HEK293 (cell line): Measurements from ENCODE around the gene MMP25.
A peak's percentile ranks its signal among the peaks of the same experiment; 100 is the strongest.

Experiments used
- BCL11B ChIP-seq: fragments of 450-650 bp; formaldehyde crosslinking; IDR thresholded peaks from 2 replicates; pipeline ENCODE4 v1.5.1; 2016; ENCODE audit warnings: low read depth, missing biosample characterization, missing genetic modification characterization
- GLI2 ChIP-seq: fragments of 450-650 bp; formaldehyde crosslinking; IDR thresholded peaks from 2 replicates; pipeline ENCODE4; 2017; ENCODE audit warnings: missing biosample characterization, missing genetic modification characterization, low read depth, borderline replicate concordance
- GLIS2 ChIP-seq: fragments of 450-650 bp; formaldehyde crosslinking; IDR thresholded peaks from 2 replicates; pipeline ENCODE4 v1.5.1; 2016; ENCODE audit warnings: missing biosample characterization, missing genetic modification characterization
- PBX3 ChIP-seq: sonication (generic); formaldehyde crosslinking; IDR thresholded peaks from 2 replicates; pipeline ENCODE4 v1.8.1; 2022; ENCODE audit warnings: mild to moderate bottlenecking, moderate library complexity, missing genetic modification reagents
- SCRT1 ChIP-seq: fragments of 450-650 bp; formaldehyde crosslinking; IDR thresholded peaks from 2 replicates; pipeline ENCODE4 v1.5.1; 2016; ENCODE audit warnings: missing biosample characterization, missing genetic modification characterization, borderline replicate concordance
- ZBTB11 ChIP-seq: fragments of 450-650 bp; formaldehyde crosslinking; conservative IDR thresholded peaks from 2 replicates; pipeline ENCODE4 v1.5.1; 2016; ENCODE audit warnings: low read depth, missing biosample characterization, missing genetic modification characterization
- ZBTB17 ChIP-seq: fragments of 450-650 bp; formaldehyde crosslinking; IDR thresholded peaks from 2 replicates; pipeline ENCODE4 v1.5.1; 2016; ENCODE audit warnings: missing biosample characterization, missing genetic modification characterization
- ZFHX2 ChIP-seq: fragments of 450-650 bp; formaldehyde crosslinking; conservative IDR thresholded peaks from 2 replicates; pipeline ENCODE4 v1.5.1; 2016; ENCODE audit warnings: missing biosample characterization, missing genetic modification characterization
- ZNF18 ChIP-seq: fragments of 450-650 bp; formaldehyde crosslinking; IDR thresholded peaks from 2 replicates; pipeline ENCODE4 v1.5.1; 2016; ENCODE audit warnings: missing biosample characterization, missing genetic modification characterization
- ZNF184 ChIP-seq: fragments of 450-650 bp; IDR thresholded peaks from 2 replicates; pipeline ENCODE4 v1.5.1; 2018; ENCODE audit warnings: missing biosample characterization, mild to moderate bottlenecking, missing genetic modification characterization
- ZNF239 ChIP-seq: fragments of 450-650 bp; formaldehyde crosslinking; IDR thresholded peaks from 2 replicates; pipeline ENCODE4 v1.5.1; 2016; ENCODE audit warnings: missing biosample characterization, missing genetic modification characterization
- ZNF311 ChIP-seq: fragments of 450-650 bp; formaldehyde crosslinking; IDR thresholded peaks from 2 replicates; pipeline ENCODE4 v1.5.1; 2017; ENCODE audit warnings: missing biosample characterization, missing genetic modification characterization, borderline replicate concordance
- ZNF416 ChIP-seq: fragments of 450-650 bp; formaldehyde crosslinking; IDR thresholded peaks from 2 replicates; pipeline ENCODE4 v1.5.1; 2016; ENCODE audit warnings: missing biosample characterization, missing genetic modification characterization
- ZNF544 ChIP-seq: fragments of 450-650 bp; formaldehyde crosslinking; IDR thresholded peaks from 2 replicates; pipeline ENCODE4 v1.5.0; 2017; ENCODE audit warnings: missing biosample characterization, missing genetic modification characterization
- ZNF549 ChIP-seq: fragments of 450-650 bp; IDR thresholded peaks from 2 replicates; pipeline ENCODE4 v1.5.1; 2018; ENCODE audit warnings: missing biosample characterization, missing genetic modification characterization, mild to moderate bottlenecking, inconsistent platforms, moderate library complexity
- ZNF610 ChIP-seq: fragments of 450-650 bp; formaldehyde crosslinking; IDR thresholded peaks from 2 replicates; pipeline ENCODE4 v1.5.1; 2016; ENCODE audit warnings: missing biosample characterization, missing genetic modification characterization, borderline replicate concordance
- ZNF621 ChIP-seq: fragments of 450-650 bp; formaldehyde crosslinking; IDR thresholded peaks from 2 replicates; pipeline ENCODE4 v1.5.1; 2017; ENCODE audit warnings: missing biosample characterization, missing genetic modification characterization
- ZNF692 ChIP-seq: fragments of 450-650 bp; formaldehyde crosslinking; IDR thresholded peaks from 2 replicates; pipeline ENCODE4 v1.5.1; 2016; ENCODE audit warnings: missing biosample characterization, missing genetic modification characterization
- ZNF704 ChIP-seq: fragments of 450-650 bp; formaldehyde crosslinking; IDR thresholded peaks from 2 replicates; pipeline ENCODE4 v1.5.1; 2016; ENCODE audit warnings: missing biosample characterization, missing genetic modification characterization
- ZSCAN18 ChIP-seq: fragments of 450-650 bp; formaldehyde crosslinking; IDR thresholded peaks from 2 replicates; pipeline ENCODE4 v1.5.1; 2016; ENCODE audit warnings: missing biosample characterization, missing genetic modification characterization
- ZSCAN5A ChIP-seq: fragments of 450-650 bp; formaldehyde crosslinking; IDR thresholded peaks from 2 replicates; pipeline ENCODE4 v1.5.1; 2016; ENCODE audit warnings: missing biosample characterization, missing genetic modification characterization

MMP25 gene

GRCh38 chr16:3101018-3101840, 54.9 kb downstream of the MMP25 start (continued):
- TF ChIP-seq ZNF549 (tag by site-specific recombination) (no peak), ZNF621 (no peak), ZNF692 (tag by site-specific recombination) (no peak), SCRT1 (no peak), GLIS2 (tag by site-specific recombination) (no peak), ZNF239 (tag by site-specific recombination) (no peak), PBX3 (CRISPR knock-in tag) (no peak), ZNF416 (tag by site-specific recombination) (no peak), ZSCAN18 (no peak), ZFHX2 (no peak), ZBTB11 (tag by site-specific recombination) (peak; percentile 20; the same call in 1 of the 2 replicates), GLI2 (no peak), ZSCAN5A (tag by site-specific recombination) (no peak), ZNF18 (no peak), ZNF610 (no peak), ZBTB17 (tag by site-specific recombination) (0 out of 2 replicates have a peak, but pooled peaks have one; percentile 12), ZNF704 (no peak), BCL11B (tag by site-specific recombination) (peak; percentile 68; the same call in 1 of the 2 replicates), ZNF544 (tag by site-specific recombination) (no peak), ZNF311 (tag by site-specific recombination) (no peak), ZNF184 (tag by site-specific recombination) (no peak)
